ENCODE results near the gene CRPPA.

DNA sequence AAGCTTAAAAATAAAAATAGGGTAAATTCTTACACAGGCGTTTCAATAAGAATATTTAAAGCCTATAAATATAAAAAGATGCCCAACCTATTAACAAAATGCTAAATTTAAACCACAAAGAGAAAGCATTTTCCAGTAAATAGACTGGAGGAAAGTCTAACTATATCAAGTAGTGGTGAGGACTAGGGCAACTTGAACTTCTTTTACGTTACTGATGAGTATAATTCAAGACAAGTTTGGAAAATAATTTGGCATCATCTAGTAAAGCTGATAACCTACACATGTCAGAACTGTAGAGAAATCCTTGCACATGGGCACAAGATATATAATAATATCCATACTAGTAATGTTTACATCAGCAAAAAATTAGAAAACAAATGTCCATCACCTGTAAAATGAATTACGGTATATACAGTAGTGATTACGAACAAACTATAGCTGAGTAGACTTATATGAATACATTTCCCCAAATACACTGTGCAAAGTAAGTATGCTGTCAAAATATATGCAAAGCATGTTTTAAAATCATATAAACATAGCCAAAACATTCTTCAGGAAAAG lies 27.4 kb downstream of the CRPPA start:
- TF ChIP-seq POLR2AphosphoS5 (IDR thresholded peaks at IDR 0.05; ENCODE audit: borderline replicate concordance, low read depth, low read length) (no peak), EZH2 (IDR thresholded peaks at IDR 0.05) (no peak)
